ENCODE measurements around the gene CALM1.

DNA sequence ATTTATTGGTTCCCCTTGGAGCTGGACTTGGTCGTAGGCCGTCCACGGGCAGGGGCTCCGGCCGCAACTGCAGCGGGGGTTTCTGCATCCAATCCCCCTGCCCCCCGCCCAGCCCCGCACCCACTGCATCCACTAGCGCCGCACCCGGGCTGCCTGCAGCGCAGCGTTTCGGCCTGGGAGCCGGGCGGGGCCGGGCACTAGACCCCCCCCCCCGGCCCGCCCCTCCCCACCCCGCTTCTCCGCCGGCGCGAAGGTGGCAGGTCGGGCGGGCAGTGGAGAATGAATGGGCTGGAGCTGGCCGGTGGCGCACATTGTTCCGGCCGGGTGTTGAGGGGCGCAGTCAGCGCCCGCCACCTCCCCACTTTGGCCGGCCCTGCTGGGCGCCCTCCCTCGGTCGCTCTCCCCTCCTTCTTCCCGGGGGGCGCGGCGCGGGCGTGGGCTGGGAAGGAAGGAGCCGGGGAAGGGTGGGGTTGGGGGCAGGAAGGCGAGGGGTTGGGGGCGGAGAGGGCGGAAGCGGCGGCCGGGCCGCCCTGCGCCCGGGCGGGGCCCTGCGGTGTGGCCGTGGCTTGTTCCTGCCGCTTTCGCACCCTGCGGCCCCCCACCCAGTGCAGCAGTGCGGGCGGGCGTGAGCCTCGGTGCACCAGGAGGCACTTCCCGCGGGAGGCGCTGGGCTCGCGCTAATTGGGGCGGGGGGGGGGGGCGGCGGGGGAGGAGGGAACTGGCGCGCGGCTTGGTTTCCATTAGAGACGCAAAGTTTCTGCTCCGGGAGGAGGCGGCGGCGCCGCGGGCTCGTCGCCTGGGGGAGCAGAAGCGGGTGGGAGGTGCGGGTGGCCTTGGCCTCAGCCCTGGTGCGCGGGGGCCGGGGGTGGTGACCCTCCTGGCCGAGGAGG is 841 bp downstream of the CALM1 start:
- TF ChIP-seq POLR2A (IDR thresholded peaks at IDR 0.05) (no peak), CTCF (IDR thresholded peaks at IDR 0.05) (no peak)
